Mesenteric fat pad (tissue), 1 donor: Measurements from ENCODE around the gene METTL2A. TPM values are rescaled to one million over a fixed set of nuclear protein-coding genes. Genes with fewer than 3 reads are reported as not detected.
"Not testable (repeated sequence)": the region's sequence is repeated elsewhere in the genome, so short reads cannot be mapped to it uniquely, and the experiment has no call there.

ENCODE experiments used
- DNase-seq: peaks from one replicate; pipeline ENCODE4 v3.0.0-alpha.2; 2020; ENCODE audit warnings: low spot score
- long read RNA-seq: library from polyadenylated mRNA; unstranded; transcript quantifications from one replicate; pipeline ENCODE4 v2.0.0, GENCODE V29; 2020
- total RNA-seq: library from RNA; stranded (reverse); fragmentation: NEBNext Ultra II Directional; extraction: Animal tissue kit (Norgen Biotek cat#: 25700); gene quantifications from one replicate; pipeline ENCODE4 v1.2.1, GENCODE V29; 2021
- donor health status: DM: yes; HTN: yes; CAD: no.

The METTL2A gene
- 17.4 TPM for total RNA-seq
- long read RNA-seq, transcript METTL2A-201 (9 exons, 2,537 nt): major isoform, 47 of 67 reads
- long read RNA-seq, transcript METTL2A-202 (8 exons, 1,556 nt): minor isoform, 16 of 67 reads
- long read RNA-seq, partial matches to known transcripts: 1 of 67 reads
- long read RNA-seq, other reads (novel, unspliced or antisense): 3 of 67 reads

GRCh38 chr17:62423647-62424461 is at the start of gene METTL2A:
METTL2A (plus strand) TSS chr17:62423897; CDS start chr17:62423903, 6 bp downstream.
- DNase-seq: peak; percentile 92

- DNase-seq: no peak
Measured at GRCh38 chr17:62380253-62380652, 43.4 kb upstream of the METTL2A start, which contains the start of gene EFCAB3. EFCAB3 (plus strand) TSS chr17:62380553; CDS start chr17:62382980, 2,427 bp downstream.

- DNase-seq: no peak
Measured at GRCh38 chr17:62381561-62381960, 42.1 kb upstream of the METTL2A start.

GRCh38 chr17:62388856-62389255 is 34.8 kb upstream of the METTL2A start:
- DNase-seq: no peak

GRCh38 chr17:62392908-62393307 is 30.8 kb upstream of the METTL2A start:
- DNase-seq: no peak

- DNase-seq: no peak
Measured at GRCh38 chr17:62398891-62399290, 24.8 kb upstream of the METTL2A start.

GRCh38 chr17:62405451-62405850 is 18.2 kb upstream of the METTL2A start:
- no peak for DNase-seq

- DNase-seq: not testable (repeated sequence)
Measured at GRCh38 chr17:62413090-62413489, 10.6 kb upstream of the METTL2A start.

- DNase-seq: not testable (repeated sequence)
Measured at GRCh38 chr17:62426214-62426613, 2.5 kb downstream of the METTL2A start.

- DNase-seq: not testable (repeated sequence)
Measured at GRCh38 chr17:62435251-62435650, 11.6 kb downstream of the METTL2A start.

GRCh38 chr17:62441181-62441580 is 17.5 kb downstream of the METTL2A start:
- DNase-seq: not testable (repeated sequence)

- DNase-seq: peak; percentile 1
Measured at GRCh38 chr17:62444063-62444462, 20.4 kb downstream of the METTL2A start.

- not testable (repeated sequence) for DNase-seq
Measured at GRCh38 chr17:62445791-62446190, 22.1 kb downstream of the METTL2A start.

GRCh38 chr17:62452195-62452594 is 28.5 kb downstream of the METTL2A start:
- not testable (repeated sequence) for DNase-seq

- not testable (repeated sequence) for DNase-seq
Measured at GRCh38 chr17:62453041-62453440, 29.3 kb downstream of the METTL2A start.

GRCh38 chr17:62453656-62454055 is 30.0 kb downstream of the METTL2A start:
- DNase-seq: not testable (repeated sequence)

GRCh38 chr17:62454111-62454510 is 30.4 kb downstream of the METTL2A start:
- DNase-seq: not testable (repeated sequence)

- no peak for DNase-seq
Measured at GRCh38 chr17:62456016-62456415, 32.3 kb downstream of the METTL2A start.

- DNase-seq: not testable (repeated sequence)
Measured at GRCh38 chr17:62458483-62458882, 34.8 kb downstream of the METTL2A start.

- DNase-seq: not testable (repeated sequence)
Measured at GRCh38 chr17:62464422-62464821, 40.7 kb downstream of the METTL2A start.

GRCh38 chr17:62465271-62465670 is 41.6 kb downstream of the METTL2A start:
- not testable (repeated sequence) for DNase-seq

GRCh38 chr17:62470666-62471379 is 47.1 kb downstream of the METTL2A start:
- peak; percentile 93 for DNase-seq
